HG02852 (cell line): ENCODE data around the gene C11orf58.

Experiments used
- ATAC-seq: cut with Tn5 transposase; IDR thresholded peaks from one replicate; pipeline ENCODE4 v1.9.1; 2021; ENCODE audit warnings: mild to moderate bottlenecking, moderate library complexity; ENCODE audit not compliant: unreplicated experiment

C11orf58 gene

GRCh38 chr11:16799221-16799620, 60.8 kb downstream of the C11orf58 start:
- no peak for ATAC-seq

GRCh38 chr11:16799890-16800289, 61.4 kb downstream of the C11orf58 start:
- ATAC-seq: no peak

- no peak for ATAC-seq
Measured at GRCh38 chr11:16800382-16800781, 61.9 kb downstream of the C11orf58 start.

- no peak for ATAC-seq
Measured at GRCh38 chr11:16801288-16801980, 63.0 kb downstream of the C11orf58 start.

DNA sequence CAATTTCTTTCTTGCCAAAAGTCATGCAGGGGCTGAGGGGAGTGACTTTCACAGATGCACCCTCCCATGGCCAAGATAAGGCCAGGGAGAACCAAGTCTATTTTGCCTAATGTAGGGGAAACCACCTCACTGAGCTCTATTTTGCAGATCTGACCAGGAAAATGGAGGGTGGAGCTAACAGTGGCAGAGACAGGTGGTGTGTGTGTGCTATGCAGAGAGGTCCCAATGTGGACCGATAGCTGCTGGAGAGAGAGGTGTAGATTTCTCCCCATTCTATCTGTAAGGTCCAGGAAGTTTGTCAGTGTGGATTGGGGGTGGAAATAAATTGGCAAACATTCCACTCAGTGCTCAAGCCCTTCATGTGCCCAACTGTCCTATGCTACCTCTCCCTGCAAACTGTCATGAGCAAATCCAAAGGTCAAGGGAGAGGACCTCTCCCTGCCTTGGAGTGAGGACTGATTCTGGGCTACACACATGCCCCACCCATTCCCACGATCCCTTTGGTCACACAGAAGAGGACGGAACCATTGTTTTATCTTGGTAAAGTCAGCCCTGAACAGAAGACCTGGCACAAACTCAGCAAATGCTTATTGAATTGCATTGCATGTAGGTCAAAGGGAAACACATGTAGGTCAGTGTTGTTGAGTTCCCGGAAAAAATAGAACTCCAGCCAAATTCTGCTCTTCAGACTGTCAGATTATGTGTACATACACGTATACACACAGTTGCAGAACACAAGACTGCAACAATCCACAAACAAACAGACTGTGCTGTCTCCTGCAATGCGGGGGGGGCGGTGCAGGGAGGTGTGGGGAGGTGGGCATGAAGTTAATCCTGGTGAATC, 65.9 kb downstream of the C11orf58 start:
- ATAC-seq: no peak

DNA sequence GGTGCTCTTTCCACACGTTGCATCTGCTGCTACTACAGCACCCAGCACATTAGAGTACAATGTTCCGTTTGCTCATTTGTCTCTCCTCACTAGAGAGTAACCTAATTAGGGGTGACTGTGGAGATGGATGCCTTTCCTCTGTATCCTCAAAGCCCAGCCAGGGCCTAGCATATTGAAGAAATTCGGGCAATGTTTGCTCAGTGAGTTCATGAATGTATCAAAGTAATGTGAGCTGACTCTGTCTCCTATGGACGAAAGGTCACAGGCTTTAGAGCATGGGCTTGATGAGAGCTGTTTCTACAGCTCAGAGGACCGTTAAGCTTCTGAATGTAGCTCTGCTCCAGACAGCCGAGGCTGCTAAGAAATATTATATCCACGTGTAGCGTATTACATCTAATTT, 67.5 kb downstream of the C11orf58 start:
- no peak for ATAC-seq

DNA sequence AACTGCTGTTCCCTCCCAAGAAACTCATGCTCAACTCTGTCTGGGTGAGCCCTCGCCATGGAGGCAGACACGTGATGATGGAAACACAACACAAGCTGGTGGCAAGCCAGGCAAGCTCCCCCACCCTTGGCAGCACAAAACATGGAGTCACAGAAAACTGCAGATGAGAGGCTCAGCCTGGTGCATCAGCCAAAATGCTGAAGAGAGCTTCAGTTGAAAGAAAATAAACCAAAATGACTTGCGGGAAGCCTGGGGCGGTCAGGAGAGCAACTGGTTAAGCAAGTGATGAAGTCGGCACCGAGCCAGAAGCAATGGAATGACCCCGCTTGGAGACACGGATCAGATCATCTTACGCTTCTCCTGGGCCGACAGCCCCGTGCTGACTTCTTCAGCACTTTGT, 68.3 kb downstream of the C11orf58 start:
- no peak for ATAC-seq

- no peak for ATAC-seq
Measured at GRCh38 chr11:16807306-16807705, 68.9 kb downstream of the C11orf58 start.
